Progenitor cell of endocrine pancreas (in vitro differentiated cells): Measurements from ENCODE around the gene KANTR. TPM values are rescaled to one million over a fixed set of nuclear protein-coding genes. Genes with fewer than 3 reads are reported as not detected.
A peak's percentile ranks its signal among the peaks of the same experiment; 100 is the strongest.

Source experiments
- DNase-seq: peaks from one replicate; pipeline ENCODE4 v3.0.0; 2021; ENCODE audit warnings: low spot score; ENCODE audit not compliant: unreplicated experiment
- H3K27ac Mint-ChIP-seq: 2 replicates; pipeline ENCODE4 v1.8.0; 2021; ENCODE audit warnings: mild to moderate bottlenecking, moderate library complexity, mixed read lengths
- H3K27me3 Mint-ChIP-seq: 2 replicates; pipeline ENCODE4 v1.8.0; 2021; ENCODE audit warnings: mixed read lengths
- H3K36me3 Mint-ChIP-seq: 2 replicates; pipeline ENCODE4 v1.8.0; 2022; ENCODE audit warnings: mixed read lengths; ENCODE audit not compliant: insufficient read depth
- H3K4me1 Mint-ChIP-seq: 2 replicates; pipeline ENCODE4 v1.8.0; 2021; ENCODE audit warnings: low read depth, mixed read lengths
- H3K4me3 Mint-ChIP-seq: 2 replicates; pipeline ENCODE4 v1.8.0; 2021; ENCODE audit warnings: low read depth, mild to moderate bottlenecking, moderate library complexity, mixed read lengths
- H3K9me3 Mint-ChIP-seq: 2 replicates; pipeline ENCODE4 v1.8.0; 2021; ENCODE audit warnings: low read depth, mixed read lengths
- CTCF ChIP-seq: fragments of 200-600 bp; sonication (generic); IDR thresholded peaks from one replicate; pipeline ENCODE4 v1.5.0; 2021; ENCODE audit warnings: antibody characterized with exemption, mild to moderate bottlenecking; ENCODE audit not compliant: unreplicated experiment
- total RNA-seq: library from RNA; stranded (reverse); gene quantifications from 2 replicates; pipeline ENCODE4 v1.2.1, GENCODE V29; 2021

The KANTR gene
- total RNA-seq, 1 donor from 2014 or later: 16.0 TPM

GRCh38 chrX:53071604-53072417 lies 22.1 kb upstream of the KANTR start:
- Mint-ChIP-seq H3K36me3 (no peaks in the 10 kb centered on the region), H3K9me3 (peaks cover 17% of the 10 kb centered on the region), H3K27me3 (no peaks in the 10 kb centered on the region), H3K27ac (peak overlapping the region; percentile 40), H3K4me1 (peaks cover 12% of the 10 kb centered on the region), H3K4me3 (peak overlapping the region; percentile 72)
- peak; percentile 61 for TF ChIP-seq CTCF
- DNase-seq: peak; percentile 37

GRCh38 chrX:53072418-53073114 lies 21.4 kb upstream of the KANTR start:
- Mint-ChIP-seq H3K36me3 (no peaks in the 10 kb centered on the region), H3K27me3 (no peaks in the 10 kb centered on the region), H3K4me3 (no peak overlapping the region)

GRCh38 chrX:53073115-53073586 lies 20.8 kb upstream of the KANTR start:
- Mint-ChIP-seq H3K27me3 (no peaks in the 10 kb centered on the region), H3K27ac (peak overlapping the region; percentile 68), H3K4me1 (peaks cover 12% of the 10 kb centered on the region), H3K36me3 (peaks cover 1% of the 10 kb centered on the region), H3K4me3 (no peak overlapping the region), H3K9me3 (peaks cover 19% of the 10 kb centered on the region)
- no peak for DNase-seq
- TF ChIP-seq CTCF: no peak

More at GRCh38 chrX:53072418-53073114, 21.4 kb upstream of the KANTR start:
- Mint-ChIP-seq H3K27ac (no peak overlapping the region), H3K4me1 (peaks cover 12% of the 10 kb centered on the region), H3K9me3 (peaks cover 19% of the 10 kb centered on the region)
- DNase-seq: no peak
- no peak for TF ChIP-seq CTCF

GRCh38 chrX:53075011-53075410 lies 18.9 kb upstream of the KANTR start:
- TF ChIP-seq CTCF: no peak
- H3K27me3 Mint-ChIP-seq: no peaks in the 10 kb centered on the region
- peaks cover 1% of the 10 kb centered on the region for H3K36me3 Mint-ChIP-seq
- DNase-seq: no peak
- H3K9me3 Mint-ChIP-seq: peaks cover 14% of the 10 kb centered on the region
- H3K4me3 Mint-ChIP-seq: no peak overlapping the region
- no peak overlapping the region for H3K27ac Mint-ChIP-seq
- H3K4me1 Mint-ChIP-seq: peaks cover 12% of the 10 kb centered on the region

GRCh38 chrX:53076671-53077070 lies 17.3 kb upstream of the KANTR start:
- H3K4me1 Mint-ChIP-seq: peaks cover 15% of the 10 kb centered on the region
- no peak for DNase-seq
- H3K4me3 Mint-ChIP-seq: no peak overlapping the region
- H3K9me3 Mint-ChIP-seq: peaks cover 14% of the 10 kb centered on the region
- H3K27me3 Mint-ChIP-seq: no peaks in the 10 kb centered on the region
- TF ChIP-seq CTCF: no peak
- H3K27ac Mint-ChIP-seq: no peak overlapping the region
- peaks cover 1% of the 10 kb centered on the region for H3K36me3 Mint-ChIP-seq
